Activated naive CD8-positive, alpha-beta T cell treated with anti-CD3 and anti-CD28 coated beads, Interleukin-2, amount 50 U/mL, for 16 hours (primary cell): Measurements from ENCODE around the gene BRSK2.

Source experiments
- DNase-seq: peaks from one replicate; pipeline ENCODE4 v3.0.0-alpha.2; 2020; ENCODE audit warnings: low read depth, low spot score

The BRSK2 gene

DNA sequence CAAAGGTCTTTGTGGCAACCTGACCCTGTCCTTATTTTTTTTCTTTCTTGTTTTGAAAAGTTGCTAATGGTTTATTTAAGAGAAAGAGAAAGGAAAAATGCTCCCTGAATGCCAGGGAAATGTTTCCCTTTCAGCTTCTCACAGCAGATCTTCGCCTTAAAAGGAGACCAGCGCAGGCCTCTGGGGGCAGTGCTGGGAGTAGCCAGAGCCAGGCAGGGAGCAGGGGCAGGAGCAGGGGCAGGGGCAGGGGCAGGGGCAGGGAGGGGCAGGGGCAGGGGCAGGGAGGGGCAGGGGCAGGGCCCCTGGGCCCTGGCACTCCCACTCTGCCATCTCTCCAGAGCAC is 91.7 kb downstream of the BRSK2 start:
- no peak for DNase-seq

GRCh38 chr11:1481861-1482441 is 92.2 kb downstream of the BRSK2 start:
- DNase-seq: no peak

GRCh38 chr11:1482581-1483444 is 93.1 kb downstream of the BRSK2 start:
- DNase-seq: no peak

- DNase-seq: no peak
Observed at GRCh38 chr11:1483445-1483961, 93.8 kb downstream of the BRSK2 start.

GRCh38 chr11:1484061-1484671 is 94.4 kb downstream of the BRSK2 start:
- DNase-seq: no peak

DNA sequence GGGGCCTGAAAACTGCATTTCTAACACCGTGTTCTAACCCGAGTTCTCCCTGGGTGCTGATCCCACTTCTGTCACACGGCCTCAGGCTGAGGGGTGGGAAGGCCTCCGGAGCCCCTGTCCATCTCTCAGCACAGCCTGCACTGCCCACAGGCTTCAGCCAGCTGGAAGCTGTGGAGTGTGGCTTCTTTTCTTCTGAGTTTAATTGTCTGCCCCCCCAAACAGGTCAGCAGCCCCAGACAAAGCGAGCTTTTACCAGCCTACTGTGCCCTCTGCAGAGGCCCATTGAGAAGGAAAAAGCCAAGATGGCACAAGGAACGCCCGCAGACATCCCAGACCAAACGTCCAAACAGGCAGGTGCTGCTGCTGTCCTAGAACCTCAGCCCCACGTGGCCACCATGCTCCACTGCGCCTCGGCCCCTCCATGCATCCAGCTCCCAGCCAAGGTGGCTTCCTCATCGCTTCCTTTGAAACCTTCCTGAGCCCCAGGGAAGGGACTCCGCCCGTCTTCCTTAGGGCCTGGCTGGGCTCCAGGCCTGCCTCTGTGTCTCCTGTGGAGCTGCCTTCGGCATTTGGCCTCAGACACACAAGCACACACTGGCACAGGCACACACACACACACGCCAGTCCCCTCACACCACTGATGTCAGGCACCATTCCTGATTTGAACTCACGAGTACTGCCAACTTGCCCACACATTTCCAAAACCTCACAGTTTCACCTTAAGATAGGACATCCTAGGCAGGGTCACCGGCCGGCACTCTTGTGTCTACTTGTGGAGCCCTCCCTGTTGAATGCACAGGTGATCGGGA is 95.2 kb downstream of the BRSK2 start:
- DNase-seq: no peak

GRCh38 chr11:1485504-1485885 is 95.8 kb downstream of the BRSK2 start:
- DNase-seq: no peak

GRCh38 chr11:1486054-1486825 is 96.5 kb downstream of the BRSK2 start, which contains the start of gene MOB2:
MOB2 (minus strand) TSS chr11:1486779; CDS start chr11:1486556, 223 bp downstream.
- DNase-seq: no peak

GRCh38 chr11:1487091-1487850 is 97.5 kb downstream of the BRSK2 start:
- DNase-seq: no peak

DNA sequence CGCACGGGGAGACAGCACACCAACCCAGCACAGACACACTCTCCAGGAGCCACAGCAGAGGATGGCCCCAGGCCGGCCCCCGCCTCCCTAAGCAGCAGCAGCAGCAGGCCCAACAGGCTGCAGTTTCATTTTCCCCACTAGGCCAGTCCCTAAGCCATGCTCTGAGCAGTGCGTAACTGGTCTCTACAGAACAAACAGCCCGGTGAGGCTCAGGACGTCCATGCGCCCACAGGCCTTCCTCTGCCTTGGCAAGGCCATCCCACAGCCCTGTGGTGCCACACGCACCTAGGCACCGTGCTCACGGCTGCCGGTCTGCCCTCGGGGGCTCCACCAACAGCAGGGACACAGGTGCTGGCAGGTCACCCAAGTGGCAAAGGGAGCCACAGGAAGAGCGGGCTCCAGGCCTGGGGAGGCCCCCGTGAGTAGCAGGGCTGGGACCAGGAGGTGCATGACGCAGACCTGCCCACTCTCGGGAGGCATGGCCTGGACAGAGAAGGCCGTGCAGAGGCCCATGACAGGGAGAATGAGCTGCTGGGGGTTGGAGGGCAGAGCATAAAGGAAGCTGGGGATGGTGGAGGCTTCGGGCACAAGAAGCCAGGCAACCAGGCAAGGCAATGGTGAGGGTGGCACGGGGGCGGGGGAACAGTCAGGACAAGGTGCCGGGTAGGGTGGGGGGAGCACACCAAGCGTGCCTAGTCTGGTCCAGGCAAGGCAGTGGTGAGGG is 98.3 kb downstream of the BRSK2 start:
- no peak for DNase-seq

- DNase-seq: no peak
Observed at GRCh38 chr11:1488575-1489180, 98.9 kb downstream of the BRSK2 start.

DNA sequence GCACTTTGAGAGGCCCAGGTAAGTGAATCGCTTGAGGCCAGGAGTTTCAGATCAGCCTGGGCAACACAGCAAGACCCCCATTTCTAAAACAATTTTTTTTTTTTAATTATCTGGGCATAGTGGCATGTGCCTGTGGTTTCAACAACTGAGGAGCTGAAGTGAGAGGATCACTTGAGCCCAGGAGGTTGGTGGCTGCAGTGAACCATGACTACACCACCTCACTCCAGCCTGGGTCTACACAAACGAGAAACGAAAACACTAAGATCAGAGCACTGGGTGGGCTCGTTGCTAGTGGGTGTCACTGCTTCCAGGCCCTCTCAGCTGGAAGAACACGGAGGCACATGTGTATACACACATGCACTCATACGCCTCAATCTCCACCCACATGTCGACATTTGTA is 100.9 kb downstream of the BRSK2 start:
- no peak for DNase-seq

GRCh38 chr11:1491379-1491778 is 101.6 kb downstream of the BRSK2 start:
- no peak for DNase-seq

DNA sequence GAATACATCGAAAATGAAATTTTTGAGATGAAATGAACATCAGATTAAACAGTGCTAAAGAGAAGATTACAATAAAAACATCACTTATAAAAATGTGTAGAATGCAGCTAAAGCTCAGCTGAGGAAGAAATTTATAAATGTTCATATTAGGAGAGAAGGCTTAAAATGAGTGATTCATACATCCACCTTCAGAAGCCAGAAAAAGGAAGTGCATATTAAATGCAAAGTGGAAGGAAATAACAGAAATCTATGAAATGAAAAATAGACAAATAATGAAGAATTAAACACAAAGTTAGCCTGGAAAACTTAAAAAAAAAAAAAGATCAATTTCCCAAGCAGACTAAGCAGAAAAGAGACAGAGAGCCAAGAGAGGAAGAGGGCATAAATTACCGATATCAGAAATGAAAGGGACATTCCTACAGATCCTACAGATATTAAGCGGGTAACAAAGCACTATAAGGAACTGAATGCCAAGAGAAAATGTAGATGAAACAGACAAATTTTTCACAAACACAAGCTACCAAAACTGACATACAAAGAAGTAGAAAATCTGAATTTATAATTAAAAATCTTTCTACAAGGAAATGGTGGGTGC is 104.0 kb downstream of the BRSK2 start:
- DNase-seq: no peak

DNA sequence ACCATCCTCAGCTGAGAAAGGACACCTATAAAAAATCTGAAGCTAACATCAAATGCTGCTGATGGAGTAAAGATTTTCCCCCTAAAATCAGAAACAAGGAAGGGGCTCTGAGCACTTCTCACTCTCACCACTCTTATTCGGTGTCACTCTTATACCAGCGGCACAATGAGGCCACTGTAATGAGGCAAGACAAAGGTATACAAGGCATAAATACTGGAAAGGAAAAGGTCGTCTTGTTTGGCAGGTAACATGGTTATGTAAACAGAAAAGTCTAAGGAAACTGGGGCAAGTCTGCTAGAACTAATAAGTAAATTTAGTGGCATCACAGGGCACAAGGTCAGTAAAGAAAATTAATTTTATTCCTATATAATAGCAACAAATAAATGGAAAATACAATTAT is 104.9 kb downstream of the BRSK2 start:
- DNase-seq: no peak

GRCh38 chr11:1496091-1496760 is 106.5 kb downstream of the BRSK2 start:
- no peak for DNase-seq

GRCh38 chr11:1496761-1497095 is 107.0 kb downstream of the BRSK2 start:
- no peak for DNase-seq

- DNase-seq: no peak
Observed at GRCh38 chr11:1497600-1497999, 107.9 kb downstream of the BRSK2 start.
